ENCODE measurements around the gene ATP5PB. TPM values are rescaled to one million over a fixed set of nuclear protein-coding genes. Genes with fewer than 3 reads are reported as not detected.

The ATP5PB gene
- total RNA-seq, 6 experiments from 2014 or later = 128 to 152 (median 148) TPM

GRCh38 chr1:111488669-111489068, 39.4 kb downstream of the ATP5PB start:
- intact Hi-C loops (cut with DNase I) = no loop called here
- Histone ChIP-seq H3K9me3 (no peaks in the 10 kb centered on the region), H3K4me3 (no peak overlapping the region), H3K27ac (no peak overlapping the region), H3K4me1 (no peaks in the 10 kb centered on the region), H3K36me3 (no peaks in the 10 kb centered on the region), H3K27me3 (no peaks in the 10 kb centered on the region)
- DNase-seq (no peak), ATAC-seq (peak in 1 of 4 donors; percentile 29)
- TF ChIP-seq CTCF (IDR thresholded peaks at IDR 0.05) = no peak
- no peak for TF ChIP-seq POLR2A (IDR thresholded peaks at IDR 0.05)
- 81% methylated on average over 5 of the region's 9 CpGs for WGBS (ENCODE audit: insufficient coverage, low coverage, low lambda C conversion rate, missing lambda C conversion rate)

- Histone ChIP-seq H3K9me3 (no peaks in the 10 kb centered on the region), H3K36me3 (no peaks in the 10 kb centered on the region), H3K4me1 (no peaks in the 10 kb centered on the region), H3K27me3 (no peaks in the 10 kb centered on the region), H3K27ac (peak overlapping the region; percentile 43 to 65 (median 48)), H3K4me3 (no peak overlapping the region)
- peak; percentile 76 to 86 (median 80) for ATAC-seq
- TF ChIP-seq CTCF (IDR thresholded peaks at IDR 0.05) = no peak
- peak; percentile 59 for TF ChIP-seq POLR2A (IDR thresholded peaks at IDR 0.05)
- WGBS (ENCODE audit: insufficient coverage, low coverage, low lambda C conversion rate, missing lambda C conversion rate) = 10% methylated on average over 2 of the region's 4 CpGs
- no peak for DNase-seq
- intact Hi-C loops (cut with DNase I) = no loop called here
Measured at GRCh38 chr1:111489604-111490003, 40.3 kb downstream of the ATP5PB start.

- TF ChIP-seq CTCF (IDR thresholded peaks at IDR 0.05) (no peak), POLR2A (IDR thresholded peaks at IDR 0.05) (no peak)
- H3K9me3 ChIP-seq = no peaks in the 10 kb centered on the region
- 77% methylated on average over 4 of the region's 4 CpGs for WGBS (ENCODE audit: insufficient coverage, low coverage, low lambda C conversion rate, missing lambda C conversion rate)
- peak overlapping the region in 2 of 3 donors; percentile 40 for H3K27ac ChIP-seq
- H3K4me3 ChIP-seq = no peak overlapping the region
- H3K36me3 ChIP-seq = no peaks in the 10 kb centered on the region
- intact Hi-C loops (cut with DNase I) = no loop called here
- no peaks in the 10 kb centered on the region for H3K4me1 ChIP-seq
- DNase-seq (no peak), ATAC-seq (no peak)
- no peaks in the 10 kb centered on the region for H3K27me3 ChIP-seq
Measured at GRCh38 chr1:111490220-111490619, 41.0 kb downstream of the ATP5PB start.

- Histone ChIP-seq H3K9me3 (no peaks in the 10 kb centered on the region), H3K27ac (peak overlapping the region in 2 of 3 donors; percentile 8 to 40), H3K4me3 (no peak overlapping the region), H3K4me1 (no peaks in the 10 kb centered on the region), H3K36me3 (no peaks in the 10 kb centered on the region), H3K27me3 (no peaks in the 10 kb centered on the region)
- ATAC-seq (no peak), DNase-seq (no peak)
- no peak for TF ChIP-seq CTCF (IDR thresholded peaks at IDR 0.05)
- no peak for TF ChIP-seq POLR2A (IDR thresholded peaks at IDR 0.05)
- WGBS (ENCODE audit: insufficient coverage, low coverage, low lambda C conversion rate, missing lambda C conversion rate) = 83% methylated on average over 4 of the region's 7 CpGs
- intact Hi-C loops (cut with DNase I) = no loop called here
Measured at GRCh38 chr1:111491070-111491469, 41.8 kb downstream of the ATP5PB start.

GRCh38 chr1:111496398-111496797, 47.1 kb downstream of the ATP5PB start:
- H3K27ac ChIP-seq = no peak overlapping the region
- intact Hi-C loops (cut with DNase I) = no loop called here
- ATAC-seq (no peak), DNase-seq (no peak)
- H3K4me1 ChIP-seq = no peaks in the 10 kb centered on the region
- no peaks in the 10 kb centered on the region for H3K27me3 ChIP-seq
- 81% methylated on average over 4 of the region's 4 CpGs for WGBS (ENCODE audit: insufficient coverage, low coverage, low lambda C conversion rate, missing lambda C conversion rate)
- H3K4me3 ChIP-seq = no peak overlapping the region
- TF ChIP-seq POLR2A (IDR thresholded peaks at IDR 0.05) (no peak), CTCF (IDR thresholded peaks at IDR 0.05) (no peak)
- H3K9me3 ChIP-seq = no peaks in the 10 kb centered on the region
- no peaks in the 10 kb centered on the region for H3K36me3 ChIP-seq

Measured in right lobe of liver (tissue), 6 donors.